HEK293 (cell line): ENCODE measurements around the gene IQCH.

Experiments used
- CTCF ChIA-PET: fragments of 350-600 bp; formaldehyde crosslinking; extraction: SDS; loops from one replicate; lab custom pipeline; 2021; ENCODE audit warnings: antibody characterized with exemption; lab: Yijun Ruan, JAX
- POLR2A ChIA-PET: fragments of 300-600 bp; formaldehyde crosslinking; extraction: SDS; loops from one replicate; lab custom pipeline; 2020; ENCODE audit warnings: antibody characterized with exemption, inconsistent platforms; lab: Yijun Ruan, JAX
- H3K27ac ChIP-seq: fragments of 200-500 bp; sonication (Bioruptor generic); 2 replicates; pipeline ENCODE4 v1.5.1; 2014; ENCODE audit warnings: low read depth, low read length, control low read depth, inconsistent platforms; ENCODE audit errors: extremely low read depth
- H3K36me3 ChIP-seq, 2 experiments: fragments of 200-500 bp in 1 of 2; sonication (Bioruptor generic) in 1 of 2; 1 replicate in 1 of 2; 2 replicates in 1 of 2; pipeline ENCODE4 v1.5.1; 2014 to 2017; ENCODE audit warnings: inconsistent platforms in 2 of 2, low read length in 2 of 2; ENCODE audit not compliant: control insufficient read depth in 2 of 2, insufficient read depth in 1 of 2
- H3K4me1 ChIP-seq: fragments of 200-500 bp; sonication (Bioruptor generic); 2 replicates; pipeline ENCODE4 v1.5.1; 2014; ENCODE audit warnings: mild to moderate bottlenecking, low read length, inconsistent platforms; ENCODE audit not compliant: control insufficient read depth, insufficient read depth
- H3K4me3 ChIP-seq: 2 replicates; pipeline ENCODE4 v1.5.1; 2011; ENCODE audit warnings: low read depth, mild to moderate bottlenecking, control low read depth, low read length, moderate library complexity
- H3K9me3 ChIP-seq: fragments of 200-500 bp; sonication (Bioruptor generic); 2 replicates; pipeline ENCODE4 v1.5.1; 2014; ENCODE audit warnings: low read depth, low read length, inconsistent platforms; ENCODE audit not compliant: control insufficient read depth, insufficient read depth
- SCRT1 ChIP-seq: fragments of 450-650 bp; formaldehyde crosslinking; IDR thresholded peaks from 2 replicates; pipeline ENCODE4 v1.5.1; 2016; ENCODE audit warnings: missing biosample characterization, missing genetic modification characterization, borderline replicate concordance
- SP3 ChIP-seq: fragments of 450-650 bp; formaldehyde crosslinking; IDR thresholded peaks from 2 replicates; pipeline ENCODE4 v1.5.1; 2016; ENCODE audit warnings: missing biosample characterization, missing genetic modification characterization
- TRIM28 ChIP-seq: IDR thresholded peaks from 2 replicates; pipeline ENCODE4 v1.6.1; 2011; ENCODE audit warnings: low read length, control low read depth, borderline replicate concordance
- ZNF157 ChIP-seq: fragments of 450-650 bp; formaldehyde crosslinking; IDR thresholded peaks from 2 replicates; pipeline ENCODE4 v1.5.1; 2016; ENCODE audit warnings: missing biosample characterization, missing genetic modification characterization
- ZNF266 ChIP-seq: fragments of 450-650 bp; formaldehyde crosslinking; IDR thresholded peaks from 2 replicates; pipeline ENCODE4 v1.5.1; 2016; ENCODE audit warnings: missing biosample characterization, missing genetic modification characterization, low read depth
- ZNF341 ChIP-seq: fragments of 450-650 bp; formaldehyde crosslinking; IDR thresholded peaks from 2 replicates; pipeline ENCODE4; 2016; ENCODE audit warnings: low read depth, missing biosample characterization, missing genetic modification characterization
- ZNF48 ChIP-seq: fragments of 450-650 bp; formaldehyde crosslinking; IDR thresholded peaks from 2 replicates; pipeline ENCODE4 v1.5.1; 2016; ENCODE audit warnings: missing biosample characterization, missing genetic modification characterization
- ZNF514 ChIP-seq: fragments of 450-650 bp; formaldehyde crosslinking; IDR thresholded peaks from 2 replicates; pipeline ENCODE4 v1.5.1; 2016; ENCODE audit warnings: missing biosample characterization, missing genetic modification characterization
- ZNF768 ChIP-seq: fragments of 450-650 bp; formaldehyde crosslinking; IDR thresholded peaks from 2 replicates; pipeline ENCODE4 v1.5.1; 2018; ENCODE audit warnings: missing biosample characterization, mild to moderate bottlenecking, missing genetic modification characterization
- ZSCAN16 ChIP-seq: fragments of 450-650 bp; formaldehyde crosslinking; IDR thresholded peaks from 2 replicates; pipeline ENCODE4 v1.5.1; 2016; ENCODE audit warnings: missing biosample characterization, missing genetic modification characterization
- ZSCAN23 ChIP-seq: fragments of 450-650 bp; formaldehyde crosslinking; IDR thresholded peaks from 2 replicates; pipeline ENCODE4 v1.5.1; 2016; ENCODE audit warnings: missing biosample characterization, missing genetic modification characterization
- TF ChIP-seq, protein P1 (sequence below): fragments of 450-650 bp; formaldehyde crosslinking; IDR thresholded peaks from 2 replicates; pipeline ENCODE4 v1.5.1; 2016; ENCODE audit warnings: missing biosample characterization, missing genetic modification characterization
- TF ChIP-seq, protein P2 (sequence below): fragments of 450-650 bp; formaldehyde crosslinking; IDR thresholded peaks from 2 replicates; pipeline ENCODE4 v1.5.1; 2016; ENCODE audit warnings: missing biosample characterization, missing genetic modification characterization, borderline replicate concordance
- TF ChIP-seq, protein P3 (sequence below): fragments of 450-650 bp; formaldehyde crosslinking; conservative IDR thresholded peaks from 2 replicates; pipeline ENCODE4 v1.5.1; 2016; ENCODE audit warnings: low read depth, missing biosample characterization, missing genetic modification characterization
- TF ChIP-seq, protein P4 (sequence below): fragments of 450-650 bp; formaldehyde crosslinking; IDR thresholded peaks from 2 replicates; pipeline ENCODE4 v1.5.1; 2017; ENCODE audit warnings: missing biosample characterization, missing genetic modification characterization

Gene IQCH

GRCh38 chr15:67296684-67297083 is 42.1 kb downstream of the IQCH start (continued):
- TF ChIP-seq, protein P1, sequence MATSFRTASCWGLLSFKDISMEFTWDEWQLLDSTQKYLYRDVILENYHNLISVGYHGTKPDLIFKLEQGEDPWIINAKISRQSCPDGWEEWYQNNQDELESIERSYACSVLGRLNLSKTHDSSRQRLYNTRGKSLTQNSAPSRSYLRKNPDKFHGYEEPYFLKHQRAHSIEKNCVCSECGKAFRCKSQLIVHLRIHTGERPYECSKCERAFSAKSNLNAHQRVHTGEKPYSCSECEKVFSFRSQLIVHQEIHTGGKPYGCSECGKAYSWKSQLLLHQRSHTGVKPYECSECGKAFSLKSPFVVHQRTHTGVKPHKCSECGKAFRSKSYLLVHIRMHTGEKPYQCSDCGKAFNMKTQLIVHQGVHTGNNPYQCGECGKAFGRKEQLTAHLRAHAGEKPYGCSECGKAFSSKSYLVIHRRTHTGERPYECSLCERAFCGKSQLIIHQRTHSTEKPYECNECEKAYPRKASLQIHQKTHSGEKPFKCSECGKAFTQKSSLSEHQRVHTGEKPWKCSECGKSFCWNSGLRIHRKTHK (tag by site-specific recombination): no peak
- TF ChIP-seq ZNF48 (tag by site-specific recombination) (no peak), ZNF157 (no peak), ZSCAN23 (tag by site-specific recombination) (no peak), ZNF768 (no peak), ZNF514 (tag by site-specific recombination) (no peak), SP3 (tag by site-specific recombination) (no peak), ZNF341 (tag by site-specific recombination) (no peak), TRIM28 (no peak), ZSCAN16 (tag by site-specific recombination) (no peak), ZNF266 (tag by site-specific recombination) (no peak)
- TF ChIP-seq, protein P2, sequence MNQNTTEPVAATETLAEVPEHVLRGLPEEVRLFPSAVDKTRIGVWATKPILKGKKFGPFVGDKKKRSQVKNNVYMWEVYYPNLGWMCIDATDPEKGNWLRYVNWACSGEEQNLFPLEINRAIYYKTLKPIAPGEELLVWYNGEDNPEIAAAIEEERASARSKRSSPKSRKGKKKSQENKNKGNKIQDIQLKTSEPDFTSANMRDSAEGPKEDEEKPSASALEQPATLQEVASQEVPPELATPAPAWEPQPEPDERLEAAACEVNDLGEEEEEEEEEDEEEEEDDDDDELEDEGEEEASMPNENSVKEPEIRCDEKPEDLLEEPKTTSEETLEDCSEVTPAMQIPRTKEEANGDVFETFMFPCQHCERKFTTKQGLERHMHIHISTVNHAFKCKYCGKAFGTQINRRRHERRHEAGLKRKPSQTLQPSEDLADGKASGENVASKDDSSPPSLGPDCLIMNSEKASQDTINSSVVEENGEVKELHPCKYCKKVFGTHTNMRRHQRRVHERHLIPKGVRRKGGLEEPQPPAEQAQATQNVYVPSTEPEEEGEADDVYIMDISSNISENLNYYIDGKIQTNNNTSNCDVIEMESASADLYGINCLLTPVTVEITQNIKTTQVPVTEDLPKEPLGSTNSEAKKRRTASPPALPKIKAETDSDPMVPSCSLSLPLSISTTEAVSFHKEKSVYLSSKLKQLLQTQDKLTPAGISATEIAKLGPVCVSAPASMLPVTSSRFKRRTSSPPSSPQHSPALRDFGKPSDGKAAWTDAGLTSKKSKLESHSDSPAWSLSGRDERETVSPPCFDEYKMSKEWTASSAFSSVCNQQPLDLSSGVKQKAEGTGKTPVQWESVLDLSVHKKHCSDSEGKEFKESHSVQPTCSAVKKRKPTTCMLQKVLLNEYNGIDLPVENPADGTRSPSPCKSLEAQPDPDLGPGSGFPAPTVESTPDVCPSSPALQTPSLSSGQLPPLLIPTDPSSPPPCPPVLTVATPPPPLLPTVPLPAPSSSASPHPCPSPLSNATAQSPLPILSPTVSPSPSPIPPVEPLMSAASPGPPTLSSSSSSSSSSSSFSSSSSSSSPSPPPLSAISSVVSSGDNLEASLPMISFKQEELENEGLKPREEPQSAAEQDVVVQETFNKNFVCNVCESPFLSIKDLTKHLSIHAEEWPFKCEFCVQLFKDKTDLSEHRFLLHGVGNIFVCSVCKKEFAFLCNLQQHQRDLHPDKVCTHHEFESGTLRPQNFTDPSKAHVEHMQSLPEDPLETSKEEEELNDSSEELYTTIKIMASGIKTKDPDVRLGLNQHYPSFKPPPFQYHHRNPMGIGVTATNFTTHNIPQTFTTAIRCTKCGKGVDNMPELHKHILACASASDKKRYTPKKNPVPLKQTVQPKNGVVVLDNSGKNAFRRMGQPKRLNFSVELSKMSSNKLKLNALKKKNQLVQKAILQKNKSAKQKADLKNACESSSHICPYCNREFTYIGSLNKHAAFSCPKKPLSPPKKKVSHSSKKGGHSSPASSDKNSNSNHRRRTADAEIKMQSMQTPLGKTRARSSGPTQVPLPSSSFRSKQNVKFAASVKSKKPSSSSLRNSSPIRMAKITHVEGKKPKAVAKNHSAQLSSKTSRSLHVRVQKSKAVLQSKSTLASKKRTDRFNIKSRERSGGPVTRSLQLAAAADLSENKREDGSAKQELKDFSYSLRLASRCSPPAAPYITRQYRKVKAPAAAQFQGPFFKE (tag by site-specific recombination): no peak
- TF ChIP-seq, protein P3, sequence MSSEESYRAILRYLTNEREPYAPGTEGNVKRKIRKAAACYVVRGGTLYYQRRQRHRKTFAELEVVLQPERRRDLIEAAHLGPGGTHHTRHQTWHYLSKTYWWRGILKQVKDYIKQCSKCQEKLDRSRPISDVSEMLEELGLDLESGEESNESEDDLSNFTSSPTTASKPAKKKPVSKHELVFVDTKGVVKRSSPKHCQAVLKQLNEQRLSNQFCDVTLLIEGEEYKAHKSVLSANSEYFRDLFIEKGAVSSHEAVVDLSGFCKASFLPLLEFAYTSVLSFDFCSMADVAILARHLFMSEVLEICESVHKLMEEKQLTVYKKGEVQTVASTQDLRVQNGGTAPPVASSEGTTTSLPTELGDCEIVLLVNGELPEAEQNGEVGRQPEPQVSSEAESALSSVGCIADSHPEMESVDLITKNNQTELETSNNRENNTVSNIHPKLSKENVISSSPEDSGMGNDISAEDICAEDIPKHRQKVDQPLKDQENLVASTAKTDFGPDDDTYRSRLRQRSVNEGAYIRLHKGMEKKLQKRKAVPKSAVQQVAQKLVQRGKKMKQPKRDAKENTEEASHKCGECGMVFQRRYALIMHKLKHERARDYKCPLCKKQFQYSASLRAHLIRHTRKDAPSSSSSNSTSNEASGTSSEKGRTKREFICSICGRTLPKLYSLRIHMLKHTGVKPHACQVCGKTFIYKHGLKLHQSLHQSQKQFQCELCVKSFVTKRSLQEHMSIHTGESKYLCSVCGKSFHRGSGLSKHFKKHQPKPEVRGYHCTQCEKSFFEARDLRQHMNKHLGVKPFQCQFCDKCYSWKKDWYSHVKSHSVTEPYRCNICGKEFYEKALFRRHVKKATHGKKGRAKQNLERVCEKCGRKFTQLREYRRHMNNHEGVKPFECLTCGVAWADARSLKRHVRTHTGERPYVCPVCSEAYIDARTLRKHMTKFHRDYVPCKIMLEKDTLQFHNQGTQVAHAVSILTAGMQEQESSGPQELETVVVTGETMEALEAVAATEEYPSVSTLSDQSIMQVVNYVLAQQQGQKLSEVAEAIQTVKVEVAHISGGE (tag by site-specific recombination): no peak

DNA sequence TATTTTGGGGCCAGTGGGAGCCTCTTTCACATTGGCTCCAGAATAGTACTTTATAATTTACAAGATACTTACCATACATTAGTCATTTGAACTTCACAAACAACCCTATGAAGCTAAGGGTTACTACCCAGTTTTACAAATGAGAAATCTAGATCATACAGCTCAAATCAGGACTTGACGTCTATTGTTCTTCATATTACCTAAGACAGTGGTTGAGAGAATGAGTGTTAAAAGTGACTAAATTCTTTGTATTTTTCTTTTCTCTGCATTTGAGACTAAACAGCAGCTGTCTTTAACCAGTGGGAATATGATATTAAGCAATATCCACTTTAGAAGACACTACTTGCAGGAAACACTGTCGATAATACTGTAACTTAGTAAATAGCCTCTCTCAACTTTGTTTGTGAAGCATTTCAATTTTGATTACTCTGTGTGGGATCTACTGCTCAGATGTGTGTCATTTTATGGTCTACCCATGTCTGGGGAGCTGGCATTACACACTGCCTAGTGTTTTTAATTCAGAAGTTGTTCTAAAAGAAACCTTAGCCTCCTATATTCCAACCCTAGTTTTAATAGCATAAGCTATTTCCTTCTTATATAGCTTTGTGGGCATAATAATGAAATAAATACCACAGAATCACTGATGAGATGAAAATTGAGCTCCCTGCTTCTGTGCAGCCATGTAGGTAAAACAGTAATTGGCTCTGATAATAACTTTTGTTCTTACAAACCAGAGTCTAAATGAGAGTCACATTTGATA is 45.9 kb downstream of the IQCH start:
- Histone ChIP-seq H3K9me3 (no peaks in the 10 kb centered on the region), H3K4me3 (no peak overlapping the region)
- no peak for TF ChIP-seq SCRT1 (tag by site-specific recombination)
- TF ChIP-seq, protein P4, sequence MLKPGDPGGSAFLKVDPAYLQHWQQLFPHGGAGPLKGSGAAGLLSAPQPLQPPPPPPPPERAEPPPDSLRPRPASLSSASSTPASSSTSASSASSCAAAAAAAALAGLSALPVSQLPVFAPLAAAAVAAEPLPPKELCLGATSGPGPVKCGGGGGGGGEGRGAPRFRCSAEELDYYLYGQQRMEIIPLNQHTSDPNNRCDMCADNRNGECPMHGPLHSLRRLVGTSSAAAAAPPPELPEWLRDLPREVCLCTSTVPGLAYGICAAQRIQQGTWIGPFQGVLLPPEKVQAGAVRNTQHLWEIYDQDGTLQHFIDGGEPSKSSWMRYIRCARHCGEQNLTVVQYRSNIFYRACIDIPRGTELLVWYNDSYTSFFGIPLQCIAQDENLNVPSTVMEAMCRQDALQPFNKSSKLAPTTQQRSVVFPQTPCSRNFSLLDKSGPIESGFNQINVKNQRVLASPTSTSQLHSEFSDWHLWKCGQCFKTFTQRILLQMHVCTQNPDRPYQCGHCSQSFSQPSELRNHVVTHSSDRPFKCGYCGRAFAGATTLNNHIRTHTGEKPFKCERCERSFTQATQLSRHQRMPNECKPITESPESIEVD (tag by site-specific recombination): peak; percentile 11; the same call in 1 of the 2 replicates
- TF ChIP-seq, all 188 proteins: peak for 1
- Histone ChIP-seq H3K36me3 (no peaks in the 10 kb centered on the region), H3K27ac (no peak overlapping the region), H3K4me1 (peaks cover 4% of the 10 kb centered on the region; the same call in 1 of the 2 replicates)
- POLR2A ChIA-PET: interaction anchor here (0.7 kb wide), 1 partner anchor 189 kb away, joined by 5 read pairs; no protein-coding TSS in a partner anchor
- CTCF ChIA-PET: interaction anchor here (0.6 to 3.4 kb wide), 9 partner anchors 10 to 354 kb away, joined by 3 to 27 read pairs (median 3); no protein-coding TSS in a partner anchor
